ENCODE results near the gene SLC25A13.

GRCh38 chr7:96269246-96269994, 52.5 kb downstream of the SLC25A13 start:
- TF ChIP-seq CTCF (IDR thresholded peaks at IDR 0.05 in 4 of 5, conservative IDR thresholded peaks at IDR 0.05 in 1 of 5): no peak
- no peak for TF ChIP-seq POLR2A (IDR thresholded peaks at IDR 0.05)
